ENCODE measurements around the gene SERPINA9. TPM values are rescaled to one million over a fixed set of nuclear protein-coding genes. Genes with fewer than 3 reads are reported as not detected.

Gene SERPINA9
- total RNA-seq, 1 donor from 2014 or later, result not detected

DNA sequence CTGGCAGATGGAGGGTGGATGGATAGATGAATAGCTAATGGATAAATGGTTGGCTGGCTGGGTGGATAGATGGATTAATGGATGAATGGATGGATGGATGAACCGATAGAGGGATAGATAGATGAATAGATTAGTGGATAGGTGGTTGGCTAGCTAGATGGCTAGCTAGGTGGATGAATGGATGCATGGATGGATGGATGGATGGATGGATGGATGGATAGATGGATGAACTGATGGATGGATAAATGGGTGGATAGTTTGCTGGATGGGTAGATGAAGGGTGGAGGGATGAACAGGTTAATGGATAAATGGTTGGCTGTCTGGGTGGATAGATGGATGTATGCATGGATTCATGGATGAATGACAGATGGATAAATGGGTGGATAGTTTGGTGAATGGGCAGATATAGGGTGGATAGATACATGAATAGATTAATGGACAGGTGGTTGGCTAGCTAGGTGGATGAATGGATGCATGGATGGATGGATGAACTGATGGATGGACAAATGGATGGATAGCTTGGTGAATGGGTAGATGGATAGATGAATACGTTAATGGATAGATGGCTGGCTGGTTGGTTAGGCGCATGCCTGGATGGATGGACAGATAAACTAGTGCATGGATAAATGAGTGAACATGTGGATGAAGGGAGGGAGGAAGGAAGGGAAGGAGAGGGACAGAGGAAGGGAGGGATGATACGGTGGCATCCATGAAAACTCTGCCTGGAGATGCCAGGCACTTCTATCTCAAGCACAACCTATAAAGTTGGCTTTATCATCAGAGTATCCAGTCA lies 8.1 kb downstream of the SERPINA9 start:
- no peak for DNase-seq (ENCODE audit: low spot score)
- no peak for ATAC-seq
- intact Hi-C loops (cut with DNase I), result no loop called here

DNA sequence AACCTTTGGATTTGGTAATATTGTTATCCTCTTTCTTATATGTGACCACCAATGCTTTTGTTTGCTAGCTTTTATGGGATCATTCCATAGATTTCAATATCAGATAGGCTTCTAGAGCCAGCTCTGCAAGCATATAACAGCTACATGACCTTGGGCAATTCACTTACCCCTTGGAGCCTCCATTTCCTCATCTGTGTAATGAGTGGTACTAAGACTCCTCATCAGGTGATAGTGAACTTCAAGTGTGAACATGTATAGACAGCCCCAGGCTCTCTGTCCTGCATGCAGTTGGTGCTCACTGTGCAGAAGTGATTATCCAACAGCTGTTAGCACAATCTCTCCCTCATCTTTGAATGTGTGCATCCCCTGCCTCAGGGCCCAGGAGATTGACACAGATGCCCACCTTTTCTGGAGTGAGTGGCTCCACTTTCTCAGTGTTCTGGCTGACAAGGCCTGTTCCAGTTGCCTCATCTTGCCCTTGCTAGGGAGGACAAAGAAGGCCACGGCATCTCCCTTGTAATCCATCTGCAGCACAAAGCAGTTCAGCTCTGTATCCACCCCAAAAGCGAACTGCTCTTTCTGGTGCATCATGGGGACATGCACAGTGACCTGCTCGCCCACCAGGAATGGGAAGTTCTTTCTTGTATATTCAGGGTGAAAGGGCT lies 9.2 kb downstream of the SERPINA9 start:
- ATAC-seq, result no peak
- intact Hi-C loops (cut with DNase I), result no loop called here
- no peak for DNase-seq (ENCODE audit: low spot score)

DNA sequence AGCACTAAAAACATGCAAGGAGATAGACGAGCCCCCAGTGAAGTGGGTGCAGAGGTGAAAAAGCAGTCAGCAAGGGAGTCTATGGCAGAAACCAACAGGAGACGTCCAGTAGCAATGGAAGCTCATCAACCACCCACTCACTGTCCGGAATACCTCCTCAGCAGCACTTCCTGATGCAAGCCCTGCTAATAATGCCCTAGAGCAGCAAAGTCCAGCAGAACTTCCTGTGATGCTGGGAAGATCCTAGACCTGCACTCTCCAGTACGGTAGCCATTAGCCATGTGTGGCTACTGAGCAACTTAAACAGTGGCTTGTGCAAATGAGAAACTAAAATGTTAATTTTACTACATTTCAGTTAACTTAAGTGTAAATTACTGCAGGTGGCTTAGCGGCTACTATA lies 11.0 kb downstream of the SERPINA9 start:
- intact Hi-C loops (cut with DNase I), result no loop called here
- DNase-seq (ENCODE audit: low spot score), result no peak
- ATAC-seq, result no peak

DNA sequence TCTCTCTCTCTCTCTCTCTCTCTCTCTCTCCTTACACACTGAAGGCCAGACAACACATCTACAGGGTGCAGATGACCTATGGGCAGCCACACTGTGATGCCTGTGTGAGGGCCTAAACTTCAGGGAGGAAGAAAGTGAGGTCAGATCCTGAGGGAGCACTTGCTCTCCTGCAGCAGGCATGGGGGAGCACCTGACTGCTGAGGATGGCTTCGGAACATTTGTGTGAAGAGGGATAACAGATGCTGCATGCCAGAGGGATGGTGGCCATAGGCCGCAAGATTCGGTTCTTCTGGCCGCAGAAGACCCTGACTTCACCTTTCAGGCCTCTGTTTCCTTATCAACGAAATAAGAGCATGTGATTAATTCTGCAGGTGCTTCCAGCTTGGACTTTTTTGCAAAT lies 11.7 kb downstream of the SERPINA9 start:
- intact Hi-C loops (cut with DNase I), result no loop called here
- DNase-seq (ENCODE audit: low spot score) (no peak), ATAC-seq (no peak)

DNA sequence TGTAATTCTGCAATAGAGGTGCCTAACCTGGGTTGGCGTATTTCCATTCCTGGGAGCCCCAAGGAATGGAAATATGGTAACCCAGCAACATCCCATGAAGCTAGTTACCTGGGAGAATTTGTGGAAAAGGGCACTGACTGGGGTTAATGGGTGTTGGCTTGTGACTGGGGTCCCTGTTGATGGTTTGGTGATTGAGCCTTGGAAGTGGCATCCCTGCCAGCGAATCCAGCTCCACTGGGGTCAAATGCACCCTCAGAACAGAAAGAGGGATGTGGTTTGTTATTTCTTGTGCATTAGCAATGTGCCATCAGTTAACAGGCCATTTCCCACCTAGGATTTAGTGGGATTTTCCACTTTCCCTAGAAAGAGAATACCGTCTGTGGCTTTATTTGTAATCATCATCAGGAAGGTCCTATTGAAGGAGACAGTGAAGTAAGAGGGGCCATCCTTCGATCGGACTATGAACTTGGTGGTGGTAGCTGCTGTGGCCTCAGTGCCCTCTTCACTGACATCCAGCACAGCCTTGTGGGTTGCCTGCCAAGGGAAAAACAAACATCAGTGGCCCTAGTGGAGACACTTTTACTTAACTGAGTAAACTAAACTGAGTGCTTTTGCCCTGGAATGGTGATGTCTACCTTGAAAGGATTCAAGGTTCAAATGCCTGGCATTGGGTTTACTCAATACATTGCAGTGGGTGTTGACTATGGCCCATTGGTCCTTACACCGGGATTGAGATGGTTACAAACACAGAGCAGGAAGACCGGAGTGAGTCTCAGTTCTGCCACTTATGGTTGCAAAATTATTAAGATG lies 13.0 kb downstream of the SERPINA9 start:
- DNase-seq (ENCODE audit: low spot score) (no peak), ATAC-seq (no peak)
- intact Hi-C loops (cut with DNase I), result no loop called here

DNA sequence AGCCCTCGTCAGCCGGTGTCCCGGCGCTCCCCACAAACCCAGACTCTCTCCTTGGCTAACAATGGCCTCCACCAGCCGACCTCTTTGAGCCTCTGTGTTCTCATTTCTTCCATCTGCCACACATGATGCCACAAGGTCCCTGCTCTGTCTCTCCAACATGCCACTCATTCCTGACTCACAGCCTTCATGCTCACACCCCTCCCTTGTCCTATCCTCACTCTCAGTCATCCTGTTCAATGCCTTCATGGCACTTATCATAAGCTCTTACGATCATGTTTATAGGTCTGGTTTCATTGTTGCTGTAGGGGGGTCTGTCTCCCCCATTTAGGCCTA lies 13.8 kb downstream of the SERPINA9 start:
- ATAC-seq, result no peak
- intact Hi-C loops (cut with DNase I), result no loop called here
- DNase-seq (ENCODE audit: low spot score), result no peak

DNA sequence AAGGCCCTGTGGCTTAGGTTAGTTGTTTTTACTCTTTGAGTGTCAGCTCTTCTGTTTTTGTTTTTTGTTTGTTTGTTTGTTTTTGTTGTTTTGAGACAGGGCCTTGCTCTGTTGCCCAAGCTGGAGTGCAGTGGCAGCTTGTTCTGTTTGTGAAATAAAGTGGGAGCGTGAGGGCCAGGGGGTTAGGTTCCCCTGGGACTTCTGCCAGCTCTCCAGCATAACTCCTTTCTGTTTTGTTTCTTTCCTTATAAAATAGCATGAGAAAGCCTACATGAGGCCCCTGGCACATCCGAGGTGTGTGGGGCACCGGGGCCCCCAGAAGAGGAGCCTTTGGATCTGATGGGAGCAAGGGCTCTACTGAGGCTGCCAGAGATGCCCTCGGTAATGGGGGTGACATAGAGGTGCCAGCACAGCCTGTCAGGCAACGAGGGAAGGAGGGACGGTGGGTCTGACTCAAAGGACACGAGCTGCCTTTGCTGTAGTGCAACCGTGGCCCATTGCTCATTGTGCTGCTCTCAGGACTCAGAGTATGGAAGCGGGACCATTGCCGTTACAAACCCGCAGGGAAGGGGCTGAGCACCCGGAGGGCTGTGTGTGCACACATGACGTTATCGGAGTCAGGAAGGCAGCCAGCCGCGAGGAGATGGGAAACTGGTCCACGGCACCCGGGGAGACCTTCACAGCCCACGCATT lies 14.3 kb downstream of the SERPINA9 start:
- ATAC-seq (no peak), DNase-seq (ENCODE audit: low spot score) (no peak)
- intact Hi-C loops (cut with DNase I), result no loop called here

DNA sequence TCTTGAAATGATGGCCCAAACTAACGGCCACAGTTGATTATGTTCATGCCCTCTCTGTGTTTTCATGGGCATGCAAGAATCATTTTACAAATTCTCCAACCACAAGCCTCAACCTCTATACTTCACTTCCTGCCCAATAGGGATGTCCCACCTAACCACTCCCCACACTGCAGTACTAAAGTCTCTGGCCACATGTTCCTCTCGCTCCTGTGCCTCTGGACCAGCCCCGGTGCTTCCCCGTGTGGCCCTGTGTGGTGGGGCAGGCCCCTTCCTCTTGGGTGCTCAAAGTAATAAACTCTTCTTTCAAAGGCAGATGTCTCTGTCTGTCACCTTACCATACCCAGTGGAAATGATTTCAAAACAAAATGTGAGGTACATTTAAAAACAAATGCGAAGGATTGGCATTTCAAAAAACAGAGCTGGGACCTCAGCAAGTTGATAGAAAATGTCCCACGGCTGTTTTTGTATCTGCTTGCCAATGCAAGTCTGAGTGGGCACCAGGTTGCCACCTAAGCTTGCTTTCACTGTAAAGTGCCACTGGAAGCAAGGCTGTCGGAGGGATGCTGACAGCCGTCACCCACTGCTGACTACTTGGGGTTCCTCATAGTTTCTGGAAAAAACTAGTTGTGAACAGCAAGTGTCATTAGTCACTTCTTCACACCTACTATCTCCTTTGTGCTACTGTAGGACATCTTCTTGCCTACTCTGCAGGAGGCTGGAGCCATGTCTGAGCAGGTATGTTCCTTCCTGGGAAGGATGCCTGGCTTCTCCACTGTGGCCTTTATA lies 15.2 kb downstream of the SERPINA9 start:
- DNase-seq (ENCODE audit: low spot score), result no peak

DNA sequence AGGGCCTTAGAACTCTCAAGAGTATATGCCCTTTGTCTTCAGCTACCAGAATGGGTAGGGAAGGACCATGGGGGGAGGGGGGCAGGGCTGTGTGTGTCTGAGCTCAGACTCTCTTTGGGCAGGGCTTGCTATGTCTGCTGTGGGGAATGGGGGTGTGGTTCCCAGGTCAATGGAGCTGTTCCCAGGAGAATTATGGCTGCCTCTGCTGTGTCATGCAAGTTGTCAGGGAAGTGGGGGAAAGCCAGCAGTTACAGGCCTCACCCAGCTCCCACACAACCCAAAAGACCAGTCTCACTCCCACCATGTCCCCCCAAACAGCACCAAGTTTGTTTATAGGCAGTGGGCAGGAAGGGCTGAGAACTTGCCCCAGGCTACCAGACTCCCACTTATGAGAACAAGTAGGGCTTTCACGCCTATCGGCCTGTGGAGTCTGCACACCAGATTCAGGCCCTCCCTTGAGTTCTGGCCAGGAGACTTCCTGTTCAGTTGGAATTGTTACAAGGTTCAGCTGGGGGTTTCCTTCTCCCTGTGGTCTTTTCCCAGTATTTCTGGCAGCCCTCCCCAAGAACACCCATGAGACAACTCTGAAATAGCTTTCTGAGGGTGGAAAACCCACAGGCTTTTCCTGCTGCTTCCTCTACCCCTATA lies 17.3 kb downstream of the SERPINA9 start:
- ATAC-seq, result no peak
- DNase-seq (ENCODE audit: low spot score), result no peak
- intact Hi-C loops (cut with DNase I), result no loop called here

More for the DNA sequence above, 15.2 kb downstream of the SERPINA9 start:
- ATAC-seq, result no peak
- intact Hi-C loops (cut with DNase I), result no loop called here

DNA sequence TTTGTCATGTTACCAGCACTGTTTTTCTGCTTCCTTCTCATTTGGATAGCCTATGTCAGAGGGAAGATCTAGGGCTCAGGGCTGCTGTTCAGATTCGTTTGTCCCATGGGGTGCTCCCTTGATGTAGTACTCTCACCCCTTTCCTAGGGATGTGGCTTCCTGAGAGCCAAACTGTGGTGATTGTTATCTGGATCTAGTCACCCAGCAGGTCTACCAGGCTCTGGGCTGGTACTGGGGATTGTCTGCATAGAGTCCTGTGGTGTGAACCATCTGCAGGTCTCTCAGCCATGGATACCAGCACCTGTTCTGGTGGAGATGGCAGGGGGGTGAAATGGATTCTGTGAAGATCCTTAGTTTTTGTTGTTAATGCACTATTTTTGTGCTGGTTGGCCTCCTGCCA lies 17.9 kb downstream of the SERPINA9 start:
- DNase-seq (ENCODE audit: low spot score), result no peak
- intact Hi-C loops (cut with DNase I), result no loop called here
- ATAC-seq, result no peak

DNA sequence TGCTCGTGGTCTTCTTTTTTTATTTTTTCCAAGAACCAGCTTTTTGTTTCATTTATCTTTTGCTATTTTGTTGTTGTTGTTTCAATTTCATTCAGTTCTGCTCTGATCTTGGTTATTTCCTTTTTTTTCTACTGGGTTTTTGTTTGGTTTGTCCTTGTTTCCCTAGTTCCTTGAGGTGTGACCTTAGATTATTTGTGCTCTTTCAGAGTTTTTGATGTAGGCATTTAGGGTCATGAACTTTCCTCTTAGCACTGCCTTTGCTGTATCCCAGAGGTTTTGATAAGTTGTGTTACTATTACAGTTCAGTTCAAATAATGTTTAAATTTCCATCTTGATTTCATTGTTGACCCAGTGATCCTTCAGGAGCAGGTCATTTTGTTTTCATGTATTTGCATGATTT lies 20.1 kb downstream of the SERPINA9 start:
- DNase-seq (ENCODE audit: low spot score), result no peak
- intact Hi-C loops (cut with DNase I), result no loop called here
- ATAC-seq, result no peak

DNA sequence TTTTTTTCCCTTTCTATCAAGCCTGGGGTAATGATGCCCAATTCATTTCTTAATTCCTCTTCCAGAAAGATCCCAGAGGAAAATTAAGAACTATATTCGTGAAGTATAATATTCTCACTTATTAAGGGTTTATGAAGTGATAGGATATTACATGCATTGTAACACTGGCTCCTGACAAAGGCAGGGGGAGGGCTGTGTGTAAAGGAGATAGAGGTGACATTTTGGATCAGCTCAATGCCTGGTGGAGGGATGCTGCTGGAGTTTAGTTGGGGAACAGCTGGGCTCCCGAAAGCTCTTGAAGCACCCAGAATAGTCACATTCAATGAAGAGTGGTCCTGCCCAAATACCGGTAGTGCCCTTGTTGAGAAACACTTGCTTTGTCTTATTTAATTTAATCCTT lies 24.2 kb downstream of the SERPINA9 start:
- ATAC-seq (no peak), DNase-seq (ENCODE audit: low spot score) (no peak)
- intact Hi-C loops (cut with DNase I), result no loop called here

DNA sequence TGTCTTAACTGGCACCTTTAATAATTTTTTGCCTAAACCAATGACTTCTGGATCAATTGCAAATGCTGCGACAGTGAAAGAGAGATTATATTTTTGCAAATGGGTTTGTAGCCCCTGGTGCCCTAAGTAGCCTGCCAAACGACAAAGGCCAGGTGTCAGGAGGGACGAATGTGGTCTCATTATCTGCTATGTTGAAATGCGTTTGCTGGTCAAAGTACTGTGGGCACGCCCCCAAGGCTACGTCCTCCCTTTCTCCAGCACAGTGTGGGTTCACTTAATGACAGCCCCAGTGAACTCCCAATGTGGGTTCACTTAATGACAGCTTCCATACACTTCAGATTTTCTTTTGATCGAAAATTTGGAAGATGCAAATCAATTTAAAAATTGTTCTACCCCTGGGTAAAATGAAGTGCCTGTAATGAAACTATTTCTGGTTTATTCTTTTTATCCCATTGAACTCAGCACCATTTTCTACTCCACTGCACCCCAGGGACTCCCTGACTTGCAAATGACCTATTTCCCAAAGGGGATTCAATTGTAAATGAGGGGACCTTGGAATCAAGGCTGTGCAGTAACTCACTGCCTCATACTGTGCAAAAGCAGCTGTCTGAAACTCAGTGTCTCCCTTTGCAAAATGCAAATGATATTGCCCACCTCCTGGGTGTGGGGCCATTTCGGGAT lies 24.8 kb downstream of the SERPINA9 start:
- no peak for DNase-seq (ENCODE audit: low spot score)
- intact Hi-C loops (cut with DNase I), result no loop called here
- no peak for ATAC-seq

DNA sequence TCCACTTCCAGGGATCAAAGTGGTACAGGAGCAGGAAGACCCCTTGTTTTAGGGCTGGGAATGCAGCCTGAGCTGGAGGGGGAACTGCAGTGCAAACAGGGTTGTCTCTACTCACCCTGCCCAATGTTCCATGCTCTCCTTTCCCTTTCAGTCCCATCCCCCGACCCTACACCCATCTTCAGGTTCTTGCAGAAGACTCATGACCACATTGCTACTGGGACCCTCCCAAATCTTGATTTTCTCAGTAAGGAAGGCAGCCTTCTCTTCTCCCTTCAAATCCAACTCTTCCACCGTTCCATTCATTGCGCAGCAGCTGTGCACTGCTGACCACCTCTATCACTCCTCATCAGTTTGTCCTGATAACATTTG lies 25.3 kb downstream of the SERPINA9 start:
- intact Hi-C loops (cut with DNase I), result no loop called here
- ATAC-seq (no peak), DNase-seq (ENCODE audit: low spot score) (no peak)

DNA sequence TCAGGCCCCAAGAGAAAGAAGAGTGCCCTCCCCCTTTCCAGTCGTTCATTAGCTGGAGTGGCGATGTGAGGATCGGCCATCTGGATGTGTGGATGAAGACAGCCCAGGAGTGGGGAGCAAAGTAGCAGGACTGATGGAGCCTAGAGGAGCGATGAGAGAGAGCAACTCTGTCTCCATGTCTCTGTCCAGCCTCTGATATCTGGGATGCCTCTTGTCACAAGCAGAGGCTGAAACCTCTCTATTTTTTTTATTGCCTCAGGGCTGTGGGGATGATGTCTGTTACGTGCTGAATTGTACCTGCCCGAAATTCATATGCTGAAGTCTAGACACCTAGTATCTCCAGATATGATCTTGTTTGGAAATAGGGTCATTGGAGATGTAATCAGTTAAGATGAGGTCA lies 26.1 kb downstream of the SERPINA9 start:
- DNase-seq (ENCODE audit: low spot score) (no peak), ATAC-seq (no peak)

DNA sequence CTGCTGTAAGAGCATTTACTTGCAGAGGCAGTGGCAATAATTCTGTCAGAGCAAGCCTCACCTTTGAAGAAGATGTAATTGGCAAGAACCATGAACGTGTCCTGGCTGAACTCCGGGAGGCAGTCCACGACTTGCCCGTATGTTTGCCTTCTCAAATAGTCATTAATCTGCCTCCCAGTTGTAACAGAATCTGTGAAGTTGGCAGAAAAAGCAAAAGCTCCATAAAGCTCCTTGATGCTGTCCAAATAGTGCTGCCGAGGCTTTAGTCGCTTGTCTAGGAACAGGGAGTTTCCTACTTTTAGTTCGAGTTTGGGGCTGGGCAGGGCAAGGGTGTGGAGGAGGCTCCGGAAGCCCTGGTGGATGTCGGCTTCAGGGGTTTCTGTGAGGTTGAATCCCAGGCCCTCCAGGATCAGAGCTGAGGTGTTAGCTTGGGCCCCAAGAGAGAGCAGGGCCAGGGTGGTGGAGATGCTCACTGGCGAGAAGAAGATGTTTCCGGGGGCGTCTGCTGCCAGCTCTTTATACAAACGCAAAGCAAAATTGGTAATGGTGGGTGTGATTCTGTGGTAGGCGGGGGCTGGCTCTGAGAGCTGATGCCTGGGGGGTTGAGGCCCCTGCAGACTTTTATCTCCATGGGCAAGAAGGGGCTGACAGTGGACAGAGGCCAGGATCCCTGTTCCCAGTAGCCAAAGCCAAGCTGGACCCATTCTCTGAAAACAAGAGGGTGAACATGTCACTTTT lies 27.8 kb downstream of the SERPINA9 start:
- DNase-seq (ENCODE audit: low spot score) (no peak), ATAC-seq (no peak)
- intact Hi-C loops (cut with DNase I), result no loop called here

More for the DNA sequence above, 26.1 kb downstream of the SERPINA9 start:
- intact Hi-C loops (cut with DNase I), result no loop called here

DNA sequence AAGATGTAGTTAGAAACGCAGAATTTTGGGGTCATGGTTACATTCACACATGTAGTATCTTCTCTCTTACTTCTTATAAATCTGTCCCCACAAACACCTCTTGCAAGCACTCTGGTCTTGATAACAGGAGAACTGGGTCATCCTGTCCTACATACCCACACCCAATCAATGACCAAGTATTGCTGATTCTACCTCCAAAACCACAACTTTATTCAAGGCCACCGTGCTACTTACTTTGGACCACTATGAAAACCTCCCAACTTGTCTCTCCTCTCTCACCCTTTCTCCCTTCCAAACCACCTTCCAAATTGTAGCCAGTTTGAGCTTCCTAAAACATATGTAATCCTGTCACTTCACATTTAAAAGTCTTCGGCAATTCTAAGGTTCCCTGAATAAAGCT lies 28.8 kb downstream of the SERPINA9 start:
- no peak for ATAC-seq
- intact Hi-C loops (cut with DNase I), result no loop called here

More for the DNA sequence above, 28.8 kb downstream of the SERPINA9 start:
- no peak for DNase-seq (ENCODE audit: low spot score)

All from sciatic nerve (tissue), 2 donors.